HG02981 (cell line): Measurements from ENCODE around the gene GNA14.
"Not testable (repeated sequence)": the region's sequence is repeated elsewhere in the genome, so short reads cannot be mapped to it uniquely, and the experiment has no call there.

ENCODE experiments used
- ATAC-seq: cut with Tn5 transposase; IDR thresholded peaks from one replicate; pipeline ENCODE4 v1.9.1; 2021; ENCODE audit warnings: mild to moderate bottlenecking, moderate library complexity; ENCODE audit not compliant: unreplicated experiment

Gene GNA14

GRCh38 chr9:77647267-77648233 lies 572 bp downstream of the GNA14 start:
- no peak for ATAC-seq

- ATAC-seq, result no peak
These were observed 4.3 kb downstream of the GNA14 start for GRCh38 chr9:77643871-77644270.

- no peak for ATAC-seq
These were observed 7.2 kb downstream of the GNA14 start for GRCh38 chr9:77640741-77641580.

GRCh38 chr9:77632652-77633051 lies 15.5 kb downstream of the GNA14 start:
- ATAC-seq, result no peak

- ATAC-seq, result not testable (repeated sequence)
These were observed 19.3 kb downstream of the GNA14 start for GRCh38 chr9:77628864-77629263.

- ATAC-seq, result no peak
These were observed 31.9 kb downstream of the GNA14 start for GRCh38 chr9:77616191-77616590.

- no peak for ATAC-seq
These were observed 33.5 kb downstream of the GNA14 start for GRCh38 chr9:77614645-77615044.

GRCh38 chr9:77606526-77606925 lies 41.6 kb downstream of the GNA14 start:
- ATAC-seq, result no peak

GRCh38 chr9:77605449-77606220 lies 42.5 kb downstream of the GNA14 start:
- ATAC-seq, result no peak

- ATAC-seq, result no peak
These were observed 43.8 kb downstream of the GNA14 start for GRCh38 chr9:77604316-77604715.

GRCh38 chr9:77602852-77603251 lies 45.3 kb downstream of the GNA14 start:
- ATAC-seq, result no peak

- no peak for ATAC-seq
These were observed 46.5 kb downstream of the GNA14 start for GRCh38 chr9:77601476-77602099.

GRCh38 chr9:77600810-77601209 lies 47.3 kb downstream of the GNA14 start:
- no peak for ATAC-seq

GRCh38 chr9:77599492-77599891 lies 48.6 kb downstream of the GNA14 start:
- no peak for ATAC-seq

- no peak for ATAC-seq
These were observed 49.1 kb downstream of the GNA14 start for GRCh38 chr9:77598991-77599390.

GRCh38 chr9:77598524-77598923 lies 49.6 kb downstream of the GNA14 start:
- no peak for ATAC-seq

- no peak for ATAC-seq
These were observed 51.1 kb downstream of the GNA14 start for GRCh38 chr9:77597057-77597456.

GRCh38 chr9:77595426-77596095 lies 52.6 kb downstream of the GNA14 start:
- no peak for ATAC-seq

GRCh38 chr9:77594963-77595362 lies 53.2 kb downstream of the GNA14 start:
- ATAC-seq, result no peak

GRCh38 chr9:77593528-77593927 lies 54.6 kb downstream of the GNA14 start:
- ATAC-seq, result no peak
